Esophagus squamous epithelium (tissue), 4 donors: Measurements from ENCODE around the gene CACTIN.

Source experiments
- POLR2A ChIP-seq, 4 donors: fragments of 450-650 bp; IDR thresholded peaks; one replicate each; pipeline ENCODE4 v1.6.1; 2017; ENCODE audit warnings: antibody characterized with exemption in 4 of 4, mild to moderate bottlenecking in 4 of 4, moderate library complexity in 3 of 4
- TF ChIP-seq, protein P1 (sequence below), 6 experiments: fragments of 450-650 bp in 4 of 6; fragments of 200-600 bp in 2 of 6; sonication (generic) in 2 of 6; IDR thresholded peaks; one replicate each; pipeline ENCODE4 v1.5.1; 2016 to 2019; ENCODE audit warnings: antibody characterized with exemption in 6 of 6, mild to moderate bottlenecking in 4 of 6, moderate library complexity in 4 of 6

DNA sequence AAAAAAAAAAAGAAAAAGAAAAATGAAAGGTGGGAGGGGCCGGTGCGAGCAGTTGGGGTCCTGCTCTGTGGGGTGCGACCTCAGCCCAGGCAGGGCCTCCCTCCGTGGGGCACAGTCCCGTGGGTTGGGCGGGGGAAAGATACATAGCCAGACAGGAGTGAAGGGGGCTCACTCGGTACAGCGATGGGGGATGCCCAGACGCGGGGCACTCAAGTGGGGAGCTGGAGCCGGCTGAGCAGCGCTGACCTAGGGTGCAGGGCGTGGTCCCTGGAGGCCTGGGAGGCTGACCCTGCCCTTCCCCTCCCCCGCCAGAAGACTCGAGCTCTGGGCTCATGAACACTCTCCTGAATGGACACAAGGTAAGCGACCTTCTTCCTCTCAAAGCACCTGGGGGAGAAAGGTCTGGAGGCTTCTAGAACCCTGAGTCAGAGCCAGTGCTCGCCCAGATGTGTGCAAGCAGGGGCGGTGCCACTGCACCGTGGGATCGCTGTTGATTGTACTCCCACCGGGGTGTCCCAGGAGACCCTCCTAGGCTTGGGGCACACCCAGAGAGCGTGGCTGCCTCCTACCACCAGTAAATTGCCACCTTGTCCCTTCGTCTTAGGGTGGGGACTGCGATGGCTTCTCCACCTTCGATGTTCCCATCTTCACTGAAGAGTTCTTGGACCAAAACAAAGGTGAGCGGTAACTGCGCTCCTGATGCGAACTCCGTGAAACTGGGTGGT lies 50.5 kb downstream of the CACTIN start:
- no peak for TF ChIP-seq POLR2A (IDR thresholded peaks at IDR 0.05)
- TF ChIP-seq, protein P1, sequence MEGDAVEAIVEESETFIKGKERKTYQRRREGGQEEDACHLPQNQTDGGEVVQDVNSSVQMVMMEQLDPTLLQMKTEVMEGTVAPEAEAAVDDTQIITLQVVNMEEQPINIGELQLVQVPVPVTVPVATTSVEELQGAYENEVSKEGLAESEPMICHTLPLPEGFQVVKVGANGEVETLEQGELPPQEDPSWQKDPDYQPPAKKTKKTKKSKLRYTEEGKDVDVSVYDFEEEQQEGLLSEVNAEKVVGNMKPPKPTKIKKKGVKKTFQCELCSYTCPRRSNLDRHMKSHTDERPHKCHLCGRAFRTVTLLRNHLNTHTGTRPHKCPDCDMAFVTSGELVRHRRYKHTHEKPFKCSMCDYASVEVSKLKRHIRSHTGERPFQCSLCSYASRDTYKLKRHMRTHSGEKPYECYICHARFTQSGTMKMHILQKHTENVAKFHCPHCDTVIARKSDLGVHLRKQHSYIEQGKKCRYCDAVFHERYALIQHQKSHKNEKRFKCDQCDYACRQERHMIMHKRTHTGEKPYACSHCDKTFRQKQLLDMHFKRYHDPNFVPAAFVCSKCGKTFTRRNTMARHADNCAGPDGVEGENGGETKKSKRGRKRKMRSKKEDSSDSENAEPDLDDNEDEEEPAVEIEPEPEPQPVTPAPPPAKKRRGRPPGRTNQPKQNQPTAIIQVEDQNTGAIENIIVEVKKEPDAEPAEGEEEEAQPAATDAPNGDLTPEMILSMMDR (IDR thresholded peaks at IDR 0.05): no peak
